Measurements from ENCODE around the gene DNAH8. TPM values are rescaled to one million over a fixed set of nuclear protein-coding genes. Genes with fewer than 3 reads are reported as not detected.

The DNAH8 gene
- total and polyA plus RNA-seq, 7 donors, result under 0.01 to 0.22 TPM; not detected in 5

- Histone ChIP-seq H3K27me3 (peaks cover 0 to 23% (median 0%) of the 10 kb centered on the region in 3 donors), H3K27ac (no peak overlapping the region), H3K36me3 (no peaks in the 10 kb centered on the region), H3K9me3 (no peaks in the 10 kb centered on the region), H3K4me3 (no peak overlapping the region), H3K4me1 (peaks cover 0 to 25% (median 11%) of the 10 kb centered on the region in 4 donors)
- TF ChIP-seq CTCF (IDR thresholded peaks at IDR 0.05), result no peak
- intact Hi-C loops (cut with DNase I), result no loop called here
- 73 to 78% methylated on average over 3 of the region's 3 CpGs for WGBS, 2 donors
- no peak for DNase-seq
Measured at GRCh38 chr6:38976051-38976450, 260.9 kb downstream of the DNAH8 start.

GRCh38 chr6:38976801-38977500, 261.8 kb downstream of the DNAH8 start:
- 50 to 65% methylated on average over 6 of the region's 6 CpGs for WGBS, 2 donors

GRCh38 chr6:38978139-38978704, 263.1 kb downstream of the DNAH8 start:
- Histone ChIP-seq H3K27me3 (peaks cover 0 to 42% (median 0%) of the 10 kb centered on the region in 3 donors), H3K4me3 (no peak overlapping the region), H3K4me1 (peaks cover 0 to 25% (median 11%) of the 10 kb centered on the region in 4 donors), H3K36me3 (no peaks in the 10 kb centered on the region), H3K9me3 (no peaks in the 10 kb centered on the region), H3K27ac (no peak overlapping the region)
- no peak for DNase-seq
- 63 to 79% methylated on average over 3 of the region's 3 CpGs for WGBS, 2 donors
- intact Hi-C loops (cut with DNase I), result no loop called here
- TF ChIP-seq POLR2A (IDR thresholded peaks at IDR 0.05), result no peak
- TF ChIP-seq CTCF (IDR thresholded peaks at IDR 0.05), result no peak
- TF ChIP-seq EP300 (IDR thresholded peaks at IDR 0.05), result no peak
- TF ChIP-seq POLR2AphosphoS5 (IDR thresholded peaks at IDR 0.05), result no peak

More at GRCh38 chr6:38976801-38977500, 261.8 kb downstream of the DNAH8 start:
- TF ChIP-seq EP300 (IDR thresholded peaks at IDR 0.05) (no peak), CTCF (IDR thresholded peaks at IDR 0.05) (no peak), POLR2AphosphoS5 (IDR thresholded peaks at IDR 0.05) (no peak), POLR2A (IDR thresholded peaks at IDR 0.05) (no peak)
- peaks cover 0 to 30% (median 0%) of the 10 kb centered on the region in 3 donors for H3K27me3 ChIP-seq
- no peaks in the 10 kb centered on the region for H3K36me3 ChIP-seq
- DNase-seq, result no peak
- H3K4me3 ChIP-seq, result no peak overlapping the region
- H3K4me1 ChIP-seq, result peaks cover 0 to 25% (median 11%) of the 10 kb centered on the region in 4 donors
- H3K9me3 ChIP-seq, result no peaks in the 10 kb centered on the region
- H3K27ac ChIP-seq, result no peak overlapping the region
- intact Hi-C loops (cut with DNase I), result no loop called here

GRCh38 chr6:38982470-38982869, 267.4 kb downstream of the DNAH8 start:
- H3K27ac ChIP-seq, result no peak overlapping the region
- TF ChIP-seq POLR2A (IDR thresholded peaks at IDR 0.05), result no peak
- no peak for TF ChIP-seq CTCF (IDR thresholded peaks at IDR 0.05)
- TF ChIP-seq POLR2AphosphoS5 (IDR thresholded peaks at IDR 0.05), result no peak
- TF ChIP-seq EP300 (IDR thresholded peaks at IDR 0.05), result no peak
- WGBS, 2 donors, result 70 to 72% methylated on average over 2 of the region's 2 CpGs
- no peak overlapping the region for H3K4me3 ChIP-seq
- peaks cover 0 to 65% (median 0%) of the 10 kb centered on the region in 3 donors for H3K27me3 ChIP-seq
- intact Hi-C loops (cut with DNase I), result no loop called here
- H3K9me3 ChIP-seq, result no peaks in the 10 kb centered on the region
- no peaks in the 10 kb centered on the region for H3K4me1 ChIP-seq
- no peaks in the 10 kb centered on the region for H3K36me3 ChIP-seq
- DNase-seq, result no peak

Data from sigmoid colon (tissue), 7 donors.